GM21367 (cell line): ENCODE results near the gene ZNF605.
"Not testable (repeated sequence)": the region's sequence is repeated elsewhere in the genome, so short reads cannot be mapped to it uniquely, and the experiment has no call there.

Source experiments
- ATAC-seq: cut with Tn5 transposase; IDR thresholded peaks from one replicate; pipeline ENCODE4 v1.9.1; 2021; ENCODE audit not compliant: unreplicated experiment

The ZNF605 gene

DNA sequence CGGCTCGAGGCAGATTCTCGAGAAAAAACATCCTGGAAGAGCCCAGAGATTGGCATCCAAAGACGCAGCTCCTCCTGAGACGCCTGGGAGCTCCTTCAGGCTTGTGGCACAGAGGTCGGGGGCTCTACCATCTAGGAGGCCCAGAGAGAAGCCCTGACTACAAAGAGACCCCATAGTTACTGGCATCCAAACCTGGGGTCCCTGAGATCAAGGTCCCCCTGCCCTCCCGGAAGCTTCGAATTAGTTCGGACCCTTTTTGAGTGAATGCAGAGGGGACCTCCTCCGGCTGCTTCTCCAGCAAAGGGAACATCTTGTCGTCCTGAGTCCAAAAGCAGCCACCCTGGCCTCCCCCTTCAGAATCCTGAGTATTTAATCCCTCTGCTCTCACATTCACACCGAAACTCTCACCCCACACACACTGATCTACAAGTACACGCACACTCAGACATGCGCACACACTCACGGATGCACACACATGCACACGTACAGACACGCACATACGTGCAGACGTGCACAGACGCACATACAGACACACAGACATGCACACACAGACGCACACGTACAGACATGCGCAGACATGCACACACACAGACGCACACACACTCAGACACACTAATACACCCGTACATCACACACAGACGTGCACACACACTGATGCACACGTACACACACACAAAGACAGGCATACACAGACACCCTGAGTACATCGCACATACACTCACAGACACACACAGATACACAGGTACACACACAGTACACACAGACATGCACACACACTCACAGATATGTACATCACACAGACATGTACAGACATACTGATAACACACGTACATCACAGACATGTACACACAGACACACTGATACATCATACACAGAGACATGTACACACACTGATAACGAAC is 5.9 kb downstream of the ZNF605 start:
- ATAC-seq: no peak

GRCh38 chr12:132948146-132949066 is 7.7 kb downstream of the ZNF605 start:
- ATAC-seq: no peak

- no peak for ATAC-seq
Measured at GRCh38 chr12:132946246-132946820, 9.8 kb downstream of the ZNF605 start.

DNA sequence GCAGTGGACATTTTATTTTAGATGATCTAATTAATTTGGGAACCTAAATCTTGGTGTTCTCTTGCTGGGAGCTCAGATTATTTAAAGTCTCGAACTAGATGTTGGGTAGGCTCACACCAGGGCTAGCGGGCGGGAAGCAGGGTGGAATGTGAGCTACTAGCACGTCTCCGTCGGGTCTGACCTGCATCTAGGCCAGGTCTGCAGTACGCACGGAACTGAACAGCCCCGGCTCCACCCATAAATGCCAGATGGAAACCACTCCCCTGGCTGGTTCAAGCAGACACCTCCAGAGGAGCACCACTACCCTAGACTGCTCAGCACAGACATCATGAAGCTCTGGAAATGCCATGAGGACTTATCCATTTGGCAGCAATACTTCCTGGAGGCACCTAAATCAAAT is 10.3 kb downstream of the ZNF605 start:
- no peak for ATAC-seq

DNA sequence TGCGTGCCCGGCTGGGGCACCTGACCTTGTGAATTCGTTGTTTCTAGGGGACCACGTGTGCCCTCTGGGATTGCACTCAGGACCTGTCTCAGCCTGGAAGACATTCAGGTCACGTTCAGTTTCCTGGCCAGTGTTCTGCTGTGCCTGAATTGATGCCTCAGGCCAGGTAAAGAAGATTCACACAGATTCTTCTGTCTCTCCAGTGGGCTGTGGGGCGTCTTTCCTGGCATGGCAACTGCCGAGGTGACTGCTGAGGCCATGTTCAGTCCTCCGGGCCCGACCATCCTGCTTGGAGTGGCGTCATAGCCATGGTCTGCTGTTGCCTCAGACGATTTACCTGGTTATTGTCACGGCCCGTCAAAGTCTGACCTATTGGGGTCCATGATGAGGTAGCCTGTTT is 13.5 kb downstream of the ZNF605 start:
- ATAC-seq: no peak

DNA sequence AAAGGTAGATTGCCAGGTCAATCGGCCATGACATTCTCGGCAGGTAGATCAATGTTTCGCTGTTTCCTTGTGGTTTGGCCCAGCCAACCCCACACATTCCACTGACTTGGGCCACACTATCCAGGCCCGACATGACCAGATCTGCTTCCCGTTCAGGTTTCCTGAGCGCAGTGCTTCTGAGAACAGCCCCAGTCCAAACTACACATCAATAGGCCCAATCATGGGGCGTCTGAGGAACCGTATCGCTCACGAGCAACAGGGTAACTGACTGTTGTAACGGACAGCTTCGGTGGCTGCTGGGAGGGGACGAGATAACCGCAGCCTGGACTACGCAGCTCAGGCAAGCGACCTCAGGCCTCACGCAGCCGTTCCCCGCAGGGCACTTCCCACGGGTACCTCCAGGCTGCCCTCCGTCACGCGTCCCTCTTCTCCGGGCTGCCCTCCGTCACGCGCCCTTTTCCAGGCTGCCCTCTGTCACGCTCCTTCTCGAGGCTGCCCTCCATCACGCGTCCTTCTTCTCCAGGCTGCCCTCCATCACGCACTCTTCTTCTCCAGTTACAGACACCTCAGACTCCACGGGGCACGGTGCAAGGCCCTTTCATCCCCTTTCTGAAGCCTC is 14.7 kb downstream of the ZNF605 start:
- ATAC-seq: no peak

GRCh38 chr12:132940071-132940719 is 15.9 kb downstream of the ZNF605 start:
- no peak for ATAC-seq

GRCh38 chr12:132938807-132939206 is 17.3 kb downstream of the ZNF605 start:
- ATAC-seq: not testable (repeated sequence)

GRCh38 chr12:132937476-132937875 is 18.6 kb downstream of the ZNF605 start:
- no peak for ATAC-seq

- not testable (repeated sequence) for ATAC-seq
Measured at GRCh38 chr12:132936921-132937320, 19.2 kb downstream of the ZNF605 start.

DNA sequence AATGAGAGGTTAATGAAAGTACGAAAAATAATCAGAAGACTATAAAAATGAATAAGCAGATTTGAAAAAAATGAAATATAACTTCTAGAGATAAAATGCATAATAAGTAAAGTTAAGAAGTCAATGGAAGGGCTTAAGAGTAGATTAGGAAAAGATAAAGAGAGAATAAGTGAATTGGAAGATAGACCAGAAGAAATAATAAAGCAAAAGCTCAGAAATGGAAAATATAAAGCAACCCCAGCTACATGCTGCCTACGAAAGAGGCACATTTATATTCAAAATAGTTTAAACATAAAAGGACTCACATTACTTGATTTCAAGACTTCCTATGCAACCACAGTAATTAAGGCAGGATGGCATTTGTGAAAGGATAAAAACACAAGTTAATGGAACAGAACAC is 19.9 kb downstream of the ZNF605 start:
- ATAC-seq: no peak

DNA sequence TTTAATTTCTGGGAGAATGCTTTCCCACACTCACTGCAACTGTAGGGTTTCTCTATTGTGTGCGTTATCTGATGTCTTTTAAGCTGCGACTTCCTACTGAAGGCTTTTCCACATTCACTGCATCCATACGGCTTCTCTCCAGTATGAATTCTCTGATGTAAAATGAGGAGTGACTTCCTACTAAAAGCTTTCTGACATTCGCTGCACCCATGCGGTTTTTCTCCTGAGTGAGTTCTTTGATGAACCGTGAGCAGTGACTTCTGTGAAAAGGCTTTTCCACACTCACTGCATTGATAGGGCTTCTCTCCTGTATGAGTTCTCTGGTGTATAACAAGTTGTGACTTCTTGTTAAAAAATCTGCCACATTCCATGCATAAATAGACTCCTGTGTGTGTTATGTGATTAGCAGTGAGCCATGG is 29.7 kb downstream of the ZNF605 start:
- ATAC-seq: no peak

- ATAC-seq: no peak
Measured at GRCh38 chr12:132925597-132926414, 30.3 kb downstream of the ZNF605 start.

DNA sequence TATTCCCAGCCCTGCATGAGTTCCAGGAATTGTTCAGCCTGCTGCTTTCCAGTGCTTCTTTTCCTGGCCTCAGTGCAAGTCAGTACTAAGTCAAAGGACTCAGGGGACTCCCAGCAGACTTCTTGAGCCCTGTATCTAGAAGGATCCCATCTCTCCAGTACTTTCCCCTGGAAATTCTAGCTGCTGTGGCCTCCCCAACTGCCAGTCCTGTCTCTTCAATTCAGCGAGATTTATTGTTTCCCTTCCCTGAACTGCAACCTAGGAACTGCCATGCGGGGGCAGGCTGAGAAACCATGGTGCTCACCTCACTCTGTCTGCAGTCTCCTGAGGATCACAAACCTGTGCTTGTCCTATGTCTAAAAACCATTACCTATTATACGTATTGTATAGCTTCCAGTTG is 31.8 kb downstream of the ZNF605 start:
- ATAC-seq: no peak

DNA sequence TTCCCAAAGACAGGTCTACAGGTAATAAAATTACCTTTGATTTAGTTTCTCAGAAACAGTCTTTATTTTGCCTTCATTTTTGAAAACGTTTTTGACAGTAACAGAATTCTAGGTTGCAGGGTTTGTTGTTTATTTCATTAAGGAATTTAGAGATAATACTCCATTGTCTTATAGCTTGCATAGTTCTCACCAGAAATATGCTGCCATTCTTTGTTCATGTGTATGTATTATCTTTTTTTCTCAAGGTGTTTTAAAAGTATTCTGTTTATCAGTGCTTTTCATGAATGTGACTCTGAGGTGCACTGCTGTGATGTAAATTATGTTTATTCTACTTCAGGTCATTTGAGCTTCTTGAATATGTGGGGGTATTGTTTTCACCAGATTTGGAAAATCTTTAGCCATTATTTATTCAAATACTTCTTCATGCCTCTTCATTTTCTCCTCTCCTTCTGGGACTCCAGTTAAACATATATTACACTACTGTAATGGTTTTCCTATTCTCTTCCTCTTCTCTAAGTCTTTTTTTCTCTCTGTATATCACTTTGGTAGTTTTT is 32.7 kb downstream of the ZNF605 start:
- no peak for ATAC-seq

GRCh38 chr12:132922676-132923075 is 33.4 kb downstream of the ZNF605 start:
- ATAC-seq: no peak

GRCh38 chr12:132921685-132922084 is 34.4 kb downstream of the ZNF605 start:
- ATAC-seq: no peak

- ATAC-seq: no peak
Measured at GRCh38 chr12:132918680-132919079, 37.4 kb downstream of the ZNF605 start.

DNA sequence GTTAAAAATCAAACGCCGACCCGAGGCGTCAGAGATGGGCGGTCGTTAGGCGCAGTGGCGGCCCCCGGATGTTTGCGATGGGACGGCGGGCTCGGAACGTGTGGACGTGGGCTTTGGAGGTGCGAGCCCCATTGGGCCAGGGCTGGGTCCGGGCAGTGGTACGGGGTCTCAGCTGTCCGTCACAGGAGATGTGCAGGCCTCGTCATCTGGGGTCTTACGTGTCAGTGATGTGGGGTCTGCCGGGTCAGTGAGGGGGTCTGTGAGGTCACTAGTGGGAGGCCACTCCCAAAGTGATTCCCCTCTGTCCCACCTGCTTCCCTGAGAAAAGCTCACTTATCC is 47.1 kb downstream of the ZNF605 start:
- ATAC-seq: no peak
